ENCODE results near the gene RND1. TPM values are rescaled to one million over a fixed set of nuclear protein-coding genes. Genes with fewer than 3 reads are reported as not detected.

RND1 gene
- total RNA-seq = 0.17 TPM in 1 of 2 replicates, not detected in the other

DNA sequence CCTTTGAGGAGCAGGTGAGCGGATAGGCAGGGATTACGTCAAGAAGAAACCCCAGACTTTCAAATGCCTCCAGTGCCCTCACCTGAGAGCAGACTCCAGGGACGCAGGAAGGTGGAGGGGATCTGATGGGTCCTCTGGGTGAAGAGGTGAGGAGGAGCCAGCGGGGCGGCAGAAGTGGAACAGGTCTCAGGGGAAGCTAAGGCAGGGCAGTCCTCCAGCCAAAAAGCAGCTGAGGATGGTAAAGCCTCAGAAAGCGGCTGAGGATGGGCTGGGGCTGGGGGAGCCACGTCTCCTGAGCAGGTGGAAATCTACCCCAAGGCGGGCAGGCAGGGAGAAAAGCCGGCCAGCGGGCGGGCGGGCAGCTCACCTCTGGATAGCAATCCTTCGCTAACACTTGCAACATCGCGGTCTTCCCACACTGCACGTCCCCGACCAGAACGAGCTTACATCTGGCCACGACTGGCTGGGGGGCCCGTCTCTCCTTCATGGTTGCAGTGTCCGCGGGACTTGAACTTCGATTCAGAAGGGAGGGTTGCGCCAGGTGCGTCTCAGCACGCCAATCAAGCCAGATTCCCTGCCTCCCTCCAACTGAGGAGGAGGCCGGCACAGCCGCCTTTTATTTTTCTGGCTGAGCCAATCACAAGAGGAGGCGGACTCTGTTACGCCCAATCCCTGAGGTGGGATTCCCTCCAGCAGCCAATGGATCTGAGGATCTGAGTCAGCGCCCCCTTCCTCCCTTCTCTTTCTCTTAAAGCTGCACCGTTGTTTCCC lies at the start of gene RND1:
Gene RND1 (minus strand): TSS at position 590 of the 771 bp plus-strand sequence. CDS start 103 bp downstream, at position 487.

GRCh38 chr12:48851883-48852733 lies 13.6 kb downstream of the RND1 start, which contains the start of gene DDX23:
TSS of gene DDX23 (minus strand) at chr12:48852163. CDS start at chr12:48845782, 6,381 bp downstream.

DNA sequence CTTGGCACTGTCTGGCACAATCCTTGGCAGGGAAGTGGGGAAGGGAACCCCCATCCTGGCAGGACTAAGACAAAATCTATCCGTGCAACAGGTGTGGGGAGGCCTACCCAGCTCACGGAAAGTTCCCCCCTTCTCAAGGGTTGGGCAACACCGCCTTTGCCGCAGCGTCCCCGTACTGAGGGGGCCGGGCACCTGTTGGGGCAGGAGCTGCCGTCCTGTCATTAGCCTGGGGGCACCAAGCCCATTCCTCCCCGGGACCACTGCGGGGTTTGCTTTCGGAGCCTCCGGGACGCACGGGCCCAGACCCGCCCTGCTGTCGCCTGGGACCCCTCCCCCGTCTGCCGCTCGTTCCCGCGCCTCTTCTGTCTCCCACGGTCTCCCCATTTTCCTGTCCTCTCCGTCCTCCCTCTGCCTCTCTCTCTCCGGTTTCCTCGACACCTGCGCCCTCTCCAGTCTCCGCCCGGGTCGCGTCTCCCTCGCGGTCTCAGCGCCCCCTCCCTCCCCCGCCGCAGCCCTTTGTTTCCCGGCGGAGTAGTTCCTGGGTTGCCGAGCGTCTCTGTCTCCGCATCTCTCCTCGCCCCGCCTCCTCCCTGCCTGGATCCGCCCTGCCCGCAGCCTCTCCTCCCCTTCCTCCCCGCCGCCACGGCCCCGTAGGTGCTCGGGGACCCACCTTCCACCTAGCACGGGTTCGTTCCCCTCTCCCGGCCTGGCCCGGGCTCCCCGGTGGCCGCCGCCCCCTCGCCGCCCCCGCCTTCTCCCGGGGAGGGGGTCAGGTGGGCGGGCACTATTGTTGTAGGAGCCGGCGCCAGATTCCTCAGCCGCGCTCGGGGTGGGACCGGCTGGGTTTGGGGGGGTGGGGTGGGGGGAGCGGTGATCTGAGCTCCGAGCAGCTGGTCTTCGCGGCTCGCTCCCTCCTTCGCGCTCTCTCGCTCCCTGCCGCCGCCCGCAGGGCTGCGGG lies 47.5 kb downstream of the RND1 start, which contains the start of gene CACNB3:
Gene CACNB3 (plus strand): TSS at position 624 of the 958 bp plus-strand sequence. CDS start 434 bp downstream, outside the sequence.

Other genes starting within 250 kb of the RND1 start
- 38.9 and 40.3 TPM in 2 replicates for gene KANSL2, start 183.6 kb downstream of the RND1 start, total RNA-seq
- 12.9 and 14.1 TPM in 2 replicates for gene CCNT1, start 149.2 kb downstream of the RND1 start, total RNA-seq
- gene ADCY6, start 76.8 kb downstream of the RND1 start, total RNA-seq = 23.7 and 41.4 TPM in 2 replicates
- 21.8 and 23.4 TPM in 2 replicates for gene CACNB3, start 47.4 kb downstream of the RND1 start, total RNA-seq
- 44.9 and 50.5 TPM in 2 replicates for gene DDX23, start 13.7 kb downstream of the RND1 start, total RNA-seq
- 38.6 and 63.6 TPM in 2 replicates for gene FKBP11, start 59.6 kb upstream of the RND1 start, total RNA-seq
- gene ARF3, start 91.6 kb upstream of the RND1 start, total RNA-seq = 42.1 and 52.7 TPM in 2 replicates
- gene WNT10B, start 105.9 kb upstream of the RND1 start, total RNA-seq = 0.12 TPM in 1 of 2 replicates, not detected in the other
- gene WNT1, start 112.5 kb upstream of the RND1 start, total RNA-seq = not detected in 2 replicates
- 0.23 TPM in 1 of 2 replicates, not detected in the other for gene DDN, start 133.5 kb upstream of the RND1 start, total RNA-seq
- 47.9 and 66.5 TPM in 2 replicates for gene PRKAG1, start 152.9 kb upstream of the RND1 start, total RNA-seq
- gene KMT2D, start 194.9 kb upstream of the RND1 start, total RNA-seq = 12.3 and 15.5 TPM in 2 replicates
- gene RHEBL1, start 204.1 kb upstream of the RND1 start, total RNA-seq = 0.09 and 0.47 TPM in 2 replicates
- gene DHH, start 228.9 kb upstream of the RND1 start, total RNA-seq = not detected in 2 replicates
- gene LMBR1L, start 245.0 kb upstream of the RND1 start, total RNA-seq = 28.1 and 42.3 TPM in 2 replicates